GM19438 (cell line): Measurements from ENCODE around the gene LTBR.
"Not testable (repeated sequence)": the region's sequence is repeated elsewhere in the genome, so short reads cannot be mapped to it uniquely, and the experiment has no call there.

ENCODE experiments used
- ATAC-seq: cut with Tn5 transposase; IDR thresholded peaks from one replicate; pipeline ENCODE4 v1.9.1; 2021; ENCODE audit warnings: low read depth; ENCODE audit not compliant: unreplicated experiment

The LTBR gene

DNA sequence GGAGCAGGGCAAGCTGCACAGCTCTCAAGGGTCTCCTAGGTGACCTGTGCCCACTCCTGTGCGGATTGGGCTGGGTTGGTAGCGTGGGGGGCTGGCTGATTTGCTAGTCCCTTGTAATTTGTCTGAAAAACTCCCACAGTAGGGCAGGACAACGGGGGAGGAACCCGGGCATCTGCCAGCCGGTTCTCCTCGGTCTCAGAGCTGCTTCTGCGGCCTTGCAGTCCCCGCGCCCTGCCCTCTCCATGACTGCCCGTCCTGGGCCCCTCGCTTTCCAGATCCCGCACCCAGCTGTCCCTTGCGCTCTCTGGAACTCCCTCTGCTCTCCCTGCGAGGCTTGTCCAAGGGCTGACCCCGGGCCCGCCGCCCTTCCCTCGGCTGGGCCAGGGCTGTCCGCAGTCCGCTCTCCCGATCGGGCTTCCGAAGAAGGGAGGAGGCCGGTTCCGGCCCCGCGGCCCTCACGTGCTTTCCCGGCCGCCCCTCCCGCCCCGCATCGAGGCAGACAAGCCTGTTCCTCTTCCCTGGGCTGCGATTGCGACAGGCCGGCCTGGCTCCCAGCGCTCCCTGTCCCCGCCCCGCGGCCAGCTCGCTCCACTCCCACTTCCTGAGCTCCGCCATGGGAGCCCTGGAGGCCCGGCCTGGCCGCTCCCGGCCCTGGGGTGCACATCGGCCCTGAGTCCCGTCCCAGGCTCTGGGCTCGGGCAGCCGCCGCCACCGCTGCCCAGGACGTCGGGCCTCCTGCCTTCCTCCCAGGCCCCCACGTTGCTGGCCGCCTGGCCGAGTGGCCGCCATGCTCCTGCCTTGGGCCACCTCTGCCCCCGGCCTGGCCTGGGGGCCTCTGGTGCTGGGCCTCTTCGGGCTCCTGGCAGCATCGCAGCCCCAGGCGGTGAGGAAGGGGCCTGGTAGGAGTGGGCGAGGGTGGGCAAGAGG, at the start of gene LTBR:
LTBR (plus strand) TSS at position 591 of the 927 bp plus-strand sequence; CDS start at position 788, 197 bp downstream.
- no peak for ATAC-seq

DNA sequence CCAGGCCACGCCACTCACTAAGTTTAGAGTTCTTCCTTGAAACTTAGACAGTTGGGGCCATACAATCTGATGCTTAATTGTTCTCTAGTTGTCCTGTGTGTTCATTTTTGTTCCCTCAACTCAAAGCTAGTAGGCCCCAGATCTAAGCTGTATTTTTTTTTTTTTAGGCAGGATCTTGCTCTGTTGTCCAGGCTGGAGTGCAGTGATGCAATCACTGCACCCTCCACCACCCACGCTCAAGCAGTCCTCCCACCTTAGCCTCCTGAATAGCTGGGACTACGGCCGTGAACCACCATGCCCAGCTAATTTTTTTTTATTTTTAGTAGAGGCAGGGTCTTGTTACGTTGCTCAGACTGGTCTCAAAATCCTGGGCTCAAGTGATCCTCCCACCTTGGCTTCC, 49.6 kb upstream of the LTBR start:
- no peak for ATAC-seq

DNA sequence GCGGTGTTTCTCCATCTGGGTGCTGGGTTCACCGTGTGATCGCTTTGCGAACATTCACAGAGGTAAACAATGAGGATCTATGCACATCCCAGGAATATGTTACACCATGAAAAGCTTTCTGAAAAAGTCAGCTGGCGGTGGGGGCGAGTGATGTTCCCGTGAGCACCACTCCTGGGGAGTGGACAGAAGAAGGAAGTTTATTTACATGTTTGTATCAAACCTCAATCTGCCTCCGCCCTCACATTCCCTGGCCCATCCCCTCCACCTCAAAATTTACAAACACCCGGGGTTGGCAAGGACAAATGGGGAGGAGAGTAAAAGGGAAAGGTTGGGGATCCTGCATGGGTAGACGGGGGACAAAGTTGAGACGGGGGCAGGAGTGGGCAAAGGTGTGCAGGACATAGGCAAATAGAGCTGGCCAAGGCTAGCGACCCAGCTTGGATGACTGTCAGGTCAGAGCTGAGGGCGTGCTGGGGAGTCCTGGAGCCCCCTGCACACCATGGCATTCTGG, 49.0 kb upstream of the LTBR start:
- ATAC-seq: no peak

DNA sequence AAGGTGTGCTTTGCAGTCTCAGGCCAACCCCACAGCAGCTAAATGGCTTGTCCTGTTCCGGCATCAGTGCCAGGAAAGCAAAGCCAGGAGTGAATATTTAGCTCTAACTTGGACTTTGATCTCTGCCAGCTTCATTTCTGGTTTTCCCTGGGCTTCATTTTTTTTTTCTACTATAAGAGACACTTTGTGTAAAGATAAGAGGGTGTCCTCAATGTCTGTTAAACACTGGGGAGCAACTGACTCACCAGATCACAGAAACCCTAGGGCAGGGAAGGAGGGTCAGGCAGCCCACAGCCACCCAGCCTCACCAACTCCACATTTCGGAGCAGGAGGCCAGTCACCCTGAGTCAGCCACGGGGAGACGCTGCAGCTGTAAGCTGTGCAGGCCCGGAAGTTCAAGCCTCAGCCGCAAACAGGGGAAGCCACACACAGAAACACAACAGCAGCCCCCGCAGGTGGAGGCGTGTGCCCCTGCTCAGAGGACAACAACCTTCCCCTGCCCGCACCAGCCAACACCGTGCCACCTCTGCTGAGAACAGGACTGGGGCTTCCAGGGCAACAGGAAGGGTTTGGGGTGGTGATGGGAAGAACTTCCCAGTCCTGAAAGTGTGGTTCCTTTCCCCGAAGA, 48.4 kb upstream of the LTBR start:
- no peak for ATAC-seq

DNA sequence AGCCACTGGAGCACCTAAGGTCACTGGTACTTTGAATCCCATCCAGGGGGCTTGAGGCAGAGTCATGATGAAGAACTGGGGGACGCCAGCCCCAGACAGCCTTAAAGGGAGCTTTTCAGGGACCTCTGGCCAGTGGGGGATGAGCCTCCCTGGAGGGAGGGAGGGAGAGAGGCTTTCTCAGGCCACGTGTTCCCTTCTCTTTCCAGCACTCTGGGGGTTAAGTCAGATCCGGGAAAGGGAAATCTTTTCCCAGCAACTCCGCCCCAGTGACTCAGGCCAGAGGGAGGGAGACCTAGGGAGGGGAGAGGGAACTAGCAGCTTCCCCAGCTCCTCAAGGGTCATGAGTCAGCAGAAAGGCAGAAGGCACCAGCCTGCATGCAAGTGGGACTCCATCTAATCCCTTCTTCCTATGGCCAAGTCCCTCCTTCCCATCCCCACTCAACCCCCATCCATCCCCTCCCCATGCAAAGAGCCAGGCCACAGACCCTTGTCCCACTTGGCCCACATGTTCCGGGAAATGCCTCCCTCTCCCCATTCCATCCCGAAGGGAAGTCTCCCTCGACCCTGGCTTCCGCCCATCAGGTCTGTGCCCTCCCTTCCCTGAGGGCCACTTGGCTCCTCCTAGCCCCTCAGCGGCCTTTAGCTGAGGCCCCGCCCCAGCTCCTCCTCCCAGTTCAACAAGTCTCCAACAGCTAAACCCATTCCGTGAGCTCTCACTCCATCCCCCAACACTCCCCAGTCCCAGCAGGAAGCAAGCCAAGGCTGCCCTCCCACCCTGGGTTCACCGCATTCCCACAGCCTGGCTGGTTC, 47.7 kb upstream of the LTBR start:
- no peak for ATAC-seq

DNA sequence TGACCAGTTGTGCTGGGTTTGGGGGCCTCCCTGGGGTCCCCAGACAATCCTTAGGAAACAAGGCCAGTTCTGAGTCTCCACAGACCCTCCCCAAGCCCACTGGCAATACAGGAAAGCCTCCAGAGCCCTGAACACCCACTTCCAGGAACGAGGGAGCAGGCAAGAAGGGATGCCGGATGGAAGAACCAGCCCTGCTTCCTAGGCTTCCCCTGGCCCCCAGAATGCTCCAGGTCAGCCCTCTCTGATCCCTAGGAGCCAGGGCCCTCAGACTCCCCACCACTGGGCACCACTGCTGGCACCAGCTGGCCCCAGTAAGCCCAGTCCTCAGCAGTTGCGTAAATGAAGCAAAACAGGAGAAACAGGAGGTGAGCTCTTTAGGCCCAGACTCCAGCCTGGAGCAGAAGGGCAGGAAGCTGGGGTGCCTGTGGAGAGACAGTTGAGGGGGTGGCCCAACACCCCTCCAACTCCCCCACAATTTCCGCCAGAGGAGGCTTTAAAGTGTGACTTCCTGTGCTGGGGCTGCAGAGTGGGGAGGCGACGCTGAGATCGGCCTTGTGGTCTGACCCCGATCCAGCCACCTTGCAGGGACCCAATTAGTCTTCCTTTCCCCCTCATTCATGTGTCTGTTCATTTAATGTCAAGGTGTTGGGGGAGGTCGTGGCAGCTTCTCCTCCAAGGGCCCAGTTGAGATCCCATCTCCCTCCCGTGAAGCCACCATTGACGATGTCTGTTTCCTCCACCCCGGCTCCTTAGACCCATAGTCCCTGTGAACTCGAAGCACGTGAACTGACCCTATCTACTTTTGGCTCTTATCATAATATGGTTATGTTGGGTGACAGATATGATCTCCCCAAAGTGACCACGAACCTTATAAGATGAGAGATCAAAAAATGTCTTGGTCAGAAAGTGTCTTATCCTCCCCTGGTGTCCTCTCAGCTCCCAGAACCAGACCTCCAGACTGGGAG, 46.8 kb upstream of the LTBR start:
- no peak for ATAC-seq

DNA sequence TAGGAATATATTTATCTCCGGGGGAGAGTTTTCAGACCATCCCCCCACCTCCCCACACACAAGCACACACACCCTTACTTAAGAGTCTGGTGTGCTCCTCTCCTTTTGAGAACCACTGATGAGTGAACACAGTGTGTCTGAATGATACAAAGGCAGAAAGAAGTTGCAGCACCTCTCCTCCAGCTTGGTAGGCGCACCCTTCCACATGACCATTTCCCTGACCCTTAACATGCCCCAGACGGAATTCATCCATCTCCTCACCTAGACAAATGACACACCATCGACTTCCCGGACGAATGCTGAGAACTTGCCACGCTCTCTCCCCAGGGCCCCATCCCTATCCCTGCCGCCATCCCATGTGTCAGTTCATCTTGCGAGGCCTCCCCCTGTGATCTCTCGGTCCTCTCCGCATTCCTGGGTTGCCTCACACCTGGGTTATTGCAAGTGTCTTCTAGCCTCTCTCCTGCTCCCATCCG, 46.0 kb upstream of the LTBR start:
- no peak for ATAC-seq

DNA sequence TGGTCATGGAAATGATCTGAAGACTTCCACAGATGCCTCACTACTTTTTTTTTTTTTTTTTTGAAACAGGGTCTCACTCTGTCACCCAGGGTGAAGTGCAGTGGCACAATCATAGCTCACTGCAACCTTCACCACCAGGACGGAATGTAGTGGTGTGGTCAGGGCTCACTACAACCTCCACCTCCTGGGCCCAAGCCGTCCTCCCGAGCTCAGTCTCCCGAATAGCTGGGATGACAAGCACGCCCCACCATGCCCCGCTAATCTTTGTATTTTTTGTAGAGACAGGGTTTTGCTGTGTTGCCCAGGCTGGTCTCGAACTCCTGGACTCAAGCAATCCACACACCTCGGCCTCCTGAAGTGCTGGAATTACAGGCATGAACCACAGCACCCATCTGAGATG, 45.4 kb upstream of the LTBR start:
- ATAC-seq: not testable (repeated sequence)

DNA sequence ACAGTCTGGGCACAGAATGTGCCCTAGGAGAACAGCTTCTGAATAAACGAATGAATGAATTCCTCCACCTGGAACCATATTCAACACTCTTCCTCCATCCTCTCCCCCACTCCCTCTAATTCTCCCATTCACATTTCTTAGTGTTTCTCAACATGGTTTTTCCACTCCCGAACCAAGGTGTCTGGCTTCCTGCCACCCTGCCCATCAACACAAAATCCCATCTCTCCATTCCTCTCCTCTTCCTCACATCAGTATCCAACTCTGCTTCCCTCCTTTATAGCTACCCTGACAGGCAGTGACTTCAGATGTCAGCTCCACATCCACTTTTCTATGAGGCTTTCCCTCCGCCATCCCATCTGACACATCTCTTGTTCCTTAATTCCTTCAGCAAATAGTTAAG, 45.0 kb upstream of the LTBR start:
- no peak for ATAC-seq

DNA sequence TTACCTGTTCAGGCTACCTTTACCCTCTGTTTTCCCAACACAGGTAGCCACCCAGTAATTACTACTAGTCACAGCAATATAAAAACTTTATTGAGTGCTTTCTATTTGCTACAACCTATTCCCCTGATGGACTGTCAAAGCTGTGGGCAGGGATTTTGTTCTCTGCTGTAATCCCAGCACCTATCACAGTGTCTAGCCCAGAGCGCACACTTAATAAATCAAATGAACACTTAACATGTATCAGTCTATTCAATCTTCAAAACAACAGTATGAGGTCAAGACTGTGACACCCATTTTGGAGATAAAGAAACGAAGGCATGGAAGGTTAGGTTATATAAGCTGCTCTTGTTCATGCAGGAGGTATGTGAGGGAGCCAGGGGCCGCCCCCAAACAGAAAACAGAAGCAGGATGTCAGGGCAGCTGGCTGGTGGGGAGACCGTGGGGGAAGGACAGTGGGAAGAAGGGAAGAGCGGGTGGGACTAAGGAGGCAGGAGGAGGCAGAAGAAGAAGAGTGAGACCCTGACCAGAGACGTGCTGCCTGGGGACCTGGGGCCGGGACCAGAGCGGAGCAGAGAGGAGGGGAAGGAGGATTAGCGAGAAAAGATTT, 43.8 kb upstream of the LTBR start:
- ATAC-seq: no peak

DNA sequence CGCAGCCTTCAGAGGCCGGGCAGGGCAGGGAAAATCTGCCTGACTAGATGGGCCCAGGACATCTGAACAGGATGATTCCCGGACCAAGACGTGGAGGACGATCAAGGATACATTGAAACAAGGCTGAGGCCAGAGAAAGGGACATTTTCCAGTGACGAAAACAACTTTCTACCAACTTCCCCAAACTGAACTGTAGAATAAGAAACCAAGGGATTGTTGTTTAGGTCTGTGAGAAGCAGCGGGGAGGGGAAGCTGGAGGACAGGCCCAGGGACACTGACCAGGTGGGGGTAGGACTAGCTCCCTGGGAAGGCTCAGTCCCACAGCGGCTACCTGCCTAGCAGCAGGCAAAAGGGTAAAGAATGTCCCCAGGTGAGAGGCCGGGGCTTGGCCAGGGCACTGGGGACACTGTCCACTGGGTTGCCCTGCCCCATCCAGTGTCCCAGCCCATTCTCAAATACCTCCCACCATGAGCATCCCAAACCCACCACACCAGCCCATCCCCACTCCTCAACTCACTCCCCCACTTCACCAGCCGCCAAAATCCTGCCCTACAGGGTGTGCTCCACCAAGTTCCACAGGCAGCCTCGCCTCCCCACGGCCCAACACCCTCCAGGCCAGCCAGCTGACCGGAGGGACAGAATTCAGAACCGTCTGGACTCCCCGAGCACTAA, 43.1 kb upstream of the LTBR start:
- ATAC-seq: no peak

DNA sequence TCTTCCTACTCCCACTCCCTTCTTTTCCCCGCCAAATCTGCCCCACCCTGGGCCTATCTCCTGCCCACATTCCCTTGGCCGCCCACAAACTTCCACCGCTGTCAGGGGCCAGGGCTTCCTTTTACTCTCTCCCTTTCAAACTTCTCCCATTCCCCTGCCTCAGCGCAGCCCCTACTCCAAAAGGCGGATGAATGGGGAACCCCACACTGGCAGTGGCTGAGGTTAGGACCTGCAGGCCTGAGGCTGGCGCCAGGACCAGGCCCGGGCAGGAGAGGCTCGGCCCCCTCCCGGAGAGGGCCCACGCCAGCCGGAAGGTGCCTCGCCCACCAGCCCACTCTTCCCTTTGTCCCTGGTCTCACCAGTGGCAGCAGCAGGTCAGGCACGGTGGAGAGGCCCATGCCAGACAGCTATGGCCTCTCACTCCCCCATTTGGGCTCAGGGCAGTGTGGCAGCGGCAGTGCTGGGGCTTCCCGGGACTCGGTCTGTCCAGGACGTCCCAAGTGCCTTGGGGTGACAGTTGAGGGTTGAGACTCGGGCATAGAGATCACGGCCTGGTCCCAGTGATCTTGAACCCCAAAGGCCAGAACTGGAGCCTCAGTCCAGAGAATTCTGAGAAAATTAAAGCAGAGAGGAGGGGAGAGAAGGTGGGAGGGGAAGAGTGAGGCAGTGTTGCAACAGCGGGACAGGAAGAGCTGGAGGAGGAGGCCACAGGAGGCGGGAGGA, 42.4 kb upstream of the LTBR start, which contains the start of gene TNFRSF1A:
TNFRSF1A (minus strand) TSS at position 660 of the 723 bp plus-strand sequence; CDS start at position 398, 262 bp downstream.
- no peak for ATAC-seq

DNA sequence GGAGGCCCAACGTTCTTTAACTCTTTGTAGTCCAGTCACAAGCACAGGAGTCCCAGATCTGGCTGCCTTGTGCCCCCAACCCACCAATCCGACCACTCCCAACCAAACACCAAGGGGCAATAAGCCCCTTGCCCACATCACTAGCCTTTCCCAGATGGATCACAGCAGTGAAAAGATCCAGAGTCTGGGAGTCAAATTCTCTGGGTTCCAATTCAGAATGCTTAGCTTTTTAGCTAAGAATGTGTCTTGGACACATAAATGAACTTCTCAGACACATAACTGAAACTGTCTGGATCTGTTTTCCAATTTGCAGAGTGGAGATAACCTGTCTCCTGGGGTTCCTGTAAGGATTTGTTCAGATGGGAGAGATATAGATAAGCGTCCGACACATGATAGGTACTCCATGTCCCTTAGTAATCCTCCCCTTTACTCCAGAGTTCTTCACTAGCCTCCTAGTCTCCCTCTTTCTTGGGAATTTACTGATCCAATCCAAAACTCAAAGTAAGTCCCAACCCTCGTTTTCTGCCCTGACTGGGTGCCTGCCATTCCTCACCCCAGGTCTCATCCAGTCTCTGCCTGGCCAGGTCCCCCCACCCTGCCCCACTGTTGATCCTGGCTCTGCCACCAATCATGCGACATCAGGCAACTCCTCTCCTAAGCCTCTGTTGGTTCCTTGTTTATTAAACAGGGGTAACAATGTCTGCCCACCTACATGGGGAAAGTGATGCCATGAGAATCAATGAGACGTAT, 41.6 kb upstream of the LTBR start:
- ATAC-seq: no peak

DNA sequence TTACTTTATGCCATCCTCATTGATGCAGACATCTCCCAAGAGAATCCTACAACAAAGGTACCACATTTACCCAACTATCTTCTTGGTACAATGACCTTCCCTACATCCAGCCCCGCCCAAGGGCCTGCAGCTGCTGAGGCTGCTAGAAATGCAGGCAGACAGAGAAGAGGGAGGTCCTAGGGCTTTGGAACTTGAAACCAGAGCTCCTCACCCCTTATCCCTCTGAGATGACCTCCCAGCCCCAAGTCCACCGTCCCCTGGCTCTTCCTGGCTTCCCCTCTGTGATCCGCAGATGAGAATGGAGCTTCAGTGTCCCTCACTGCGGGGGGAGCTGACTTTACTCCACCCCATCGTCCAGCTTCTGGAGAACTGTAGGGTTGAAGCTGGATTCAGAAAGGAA, 40.4 kb upstream of the LTBR start:
- no peak for ATAC-seq

DNA sequence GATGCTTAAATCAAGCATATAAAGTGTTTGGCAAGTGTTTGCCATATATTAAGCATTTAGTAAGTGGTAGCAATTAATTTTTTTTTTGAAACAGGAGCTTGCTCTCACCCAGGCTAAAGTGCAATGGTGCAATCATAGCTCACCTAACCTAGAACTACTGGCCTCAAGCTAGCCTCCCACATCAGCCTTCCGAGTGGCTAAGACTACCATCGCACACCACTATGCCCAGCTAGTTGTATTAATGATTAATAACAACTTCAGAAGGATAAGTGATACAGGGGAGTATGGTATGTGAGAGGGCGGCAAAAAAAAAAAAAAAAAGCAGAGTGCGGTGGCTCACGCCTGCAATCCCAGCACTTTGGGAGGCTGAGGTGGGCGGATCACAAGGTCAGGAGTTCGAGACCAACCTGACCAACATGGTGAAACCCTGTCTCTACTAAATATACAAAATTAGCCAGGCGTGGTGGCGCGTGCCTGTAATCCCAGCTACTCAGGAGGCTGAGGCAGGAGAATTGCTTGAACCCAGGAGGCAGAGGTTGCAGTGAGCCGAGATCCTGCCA, 39.8 kb upstream of the LTBR start:
- ATAC-seq: not testable (repeated sequence)

DNA sequence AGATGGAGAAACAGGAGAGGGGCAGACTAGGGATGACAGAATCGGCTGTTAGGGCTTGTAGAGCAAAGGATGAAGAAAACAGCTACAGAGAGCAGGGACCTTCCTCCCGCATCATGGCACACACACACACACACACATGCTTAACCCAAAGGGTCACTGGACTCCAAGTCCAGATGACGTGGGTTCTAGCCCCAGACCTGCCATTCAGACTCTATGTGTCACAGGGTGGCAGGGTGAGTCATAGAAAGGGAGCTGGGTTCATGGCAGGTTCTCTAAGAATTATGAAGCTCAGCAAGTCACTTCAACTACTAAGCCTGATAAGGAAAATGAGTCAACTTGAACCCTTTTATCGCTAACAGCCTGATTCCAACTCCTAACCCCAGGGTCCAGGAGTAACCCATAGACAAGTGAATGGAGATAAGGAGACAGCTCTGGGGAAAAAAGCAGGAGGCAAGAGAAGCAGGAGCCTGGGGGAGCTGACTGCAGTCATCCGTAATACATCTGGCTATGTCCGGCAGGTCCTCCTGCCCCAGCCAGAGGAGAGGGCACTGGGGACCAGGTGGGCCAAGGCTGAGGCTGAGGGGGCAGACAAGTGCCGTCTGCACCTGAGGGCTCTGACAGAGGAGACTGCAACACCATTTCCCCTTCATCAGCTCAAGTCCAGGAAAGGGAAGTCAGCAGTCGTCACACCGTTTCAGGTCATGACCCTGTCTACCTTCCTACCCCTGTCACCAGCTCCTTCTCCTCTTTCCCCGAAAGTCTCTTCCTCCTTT, 38.5 kb upstream of the LTBR start:
- no peak for ATAC-seq
